Natural killer cell (primary cell): Measurements from ENCODE around the gene OR52B2. TPM values are rescaled to one million over a fixed set of nuclear protein-coding genes. Genes with fewer than 3 reads are reported as not detected.
"Not testable (repeated sequence)": the region's sequence is repeated elsewhere in the genome, so short reads cannot be mapped to it uniquely, and the experiment has no call there.

Experiments used
- ATAC-seq, 3 donors: fragments of 150-1000 bp in 2 of 3; fragments of 200-7000 bp in 1 of 3; cut with Tn5 transposase; 1 replicate in 1 of 3; 2 replicates in 2 of 3; pipeline ENCODE4 v1.10.0; 2021; ENCODE audit warnings: mild to moderate bottlenecking in 2 of 3, moderate library complexity in 2 of 3
- DNase-seq, 2 donors: peaks; one replicate each; pipeline versions ENCODE4 v3.0.0 to v3.0.0-alpha.2; 2013 to 2021; ENCODE audit warnings: mixed read lengths in 1 of 2
- H3K27ac ChIP-seq: one replicate; pipeline ENCODE4 v1.5.1; 2013; ENCODE audit warnings: mild to moderate bottlenecking, low read length
- H3K27me3 ChIP-seq: one replicate; pipeline ENCODE4 v1.6.1; 2013; ENCODE audit warnings: low read length; ENCODE audit not compliant: control insufficient read depth, insufficient read depth
- H3K36me3 ChIP-seq: one replicate; pipeline ENCODE4 v1.6.1; 2013; ENCODE audit warnings: low read length; ENCODE audit not compliant: control insufficient read depth, insufficient read depth
- H3K4me1 ChIP-seq: one replicate; pipeline ENCODE4 v1.6.1; 2013; ENCODE audit warnings: low read length; ENCODE audit not compliant: control insufficient read depth, insufficient read depth
- H3K4me3 ChIP-seq: one replicate; pipeline ENCODE4 v1.5.1; 2013; ENCODE audit warnings: low read length
- H3K9me3 ChIP-seq: one replicate; pipeline ENCODE4 v1.6.1; 2013; ENCODE audit warnings: low read length; ENCODE audit not compliant: control insufficient read depth, insufficient read depth
- H3K27ac Mint-ChIP-seq, 2 donors: one replicate each; pipeline ENCODE4 v1.8.0; 2022; ENCODE audit warnings: mild to moderate bottlenecking in 2 of 2, mixed read lengths in 2 of 2, moderate library complexity in 1 of 2
- H3K27me3 Mint-ChIP-seq, 2 donors: one replicate each; pipeline ENCODE4 v1.8.0; 2022; ENCODE audit warnings: low read depth in 2 of 2, mixed read lengths in 2 of 2
- H3K36me3 Mint-ChIP-seq: one replicate; pipeline ENCODE4 v1.8.0; 2022; ENCODE audit warnings: mixed read lengths
- H3K4me1 Mint-ChIP-seq, 2 donors: one replicate each; pipeline ENCODE4 v1.8.0; 2022; ENCODE audit warnings: mixed read lengths in 2 of 2
- H3K4me3 Mint-ChIP-seq: one replicate; pipeline ENCODE4 v1.8.0; 2022; ENCODE audit warnings: mild to moderate bottlenecking, moderate library complexity, mixed read lengths
- H3K9me3 Mint-ChIP-seq, 2 donors: one replicate each; pipeline ENCODE4 v1.8.0; 2022; ENCODE audit warnings: mixed read lengths in 2 of 2
- CTCF ChIP-seq: fragments of 200-600 bp; IDR thresholded peaks from one replicate; pipeline ENCODE4 v1.8.0; 2022; ENCODE audit warnings: antibody characterized with exemption
- WGBS: methylation state at CpG from one replicate; pipeline ENCODE4 v1.1.7; 2013; ENCODE audit warnings: missing lambda C conversion rate; ENCODE audit not compliant: insufficient coverage; 5-methylcytosine and 5-hydroxymethylcytosine counted together
- intact Hi-C: fragments of 100-400 bp; cut with micrococcal nuclease; formaldehyde crosslinking; loops from one replicate; pipeline ENCODE4 v1.14.2; 2022
- total RNA-seq, 4 donors: library from RNA; stranded (reverse); fragments of 120-200 nt in 1 of 4; gene quantifications; one replicate each; pipeline versions ENCODE4 v1.2.3 to v1.2.4, GENCODE V29; 2013 to 2022

The OR52B2 gene
- total RNA-seq, 3 donors from 2014 or later (not counting 1 experiment from before 2014, with no cell fraction given), result 0.35 TPM; not detected in 2

- Mint-ChIP-seq H3K27me3 (peaks cover 0 to 10% of the 10 kb centered on the region in 2 donors), H3K4me1 (no peaks in the 10 kb centered on the region), H3K27ac (no peak overlapping the region), H3K36me3 (no peaks in the 10 kb centered on the region), H3K9me3 (no peaks in the 10 kb centered on the region), H3K4me3 (no peak overlapping the region)
- DNase-seq (no peak), ATAC-seq (no peak)
- Histone ChIP-seq H3K4me3 (no peak overlapping the region), H3K4me1 (no peaks in the 10 kb centered on the region), H3K27me3 (peaks cover 2% of the 10 kb centered on the region), H3K9me3 (no peaks in the 10 kb centered on the region), H3K27ac (no peak overlapping the region), H3K36me3 (no peaks in the 10 kb centered on the region)
- WGBS, result 87% methylated on average over 7 of the region's 7 CpGs
- intact Hi-C loops, result no loop called here
- no peak for TF ChIP-seq CTCF
Measured at GRCh38 chr11:6156628-6157359, 13.3 kb downstream of the OR52B2 start.

GRCh38 chr11:6152126-6152525, 18.0 kb downstream of the OR52B2 start:
- no peak overlapping the region for H3K4me3 ChIP-seq
- Mint-ChIP-seq H3K4me1 (no peaks in the 10 kb centered on the region), H3K27ac (no peak overlapping the region), H3K36me3 (peaks cover 4% of the 10 kb centered on the region), H3K4me3 (no peak overlapping the region), H3K9me3 (no peaks in the 10 kb centered on the region), H3K27me3 (peaks cover 0 to 7% of the 10 kb centered on the region in 2 donors)
- intact Hi-C loops, result no loop called here
- no peak overlapping the region for H3K27ac ChIP-seq
- no peak for TF ChIP-seq CTCF
- peaks cover 2% of the 10 kb centered on the region for H3K27me3 ChIP-seq
- H3K36me3 ChIP-seq, result no peaks in the 10 kb centered on the region
- ATAC-seq, result no peak
- WGBS, result 97% methylated on average over 2 of the region's 2 CpGs
- no peaks in the 10 kb centered on the region for H3K4me1 ChIP-seq
- DNase-seq, result no peak
- H3K9me3 ChIP-seq, result no peaks in the 10 kb centered on the region

GRCh38 chr11:6151117-6151516, 19.0 kb downstream of the OR52B2 start:
- DNase-seq (no peak), ATAC-seq (no peak)
- Mint-ChIP-seq H3K27ac (no peak overlapping the region), H3K36me3 (peaks cover 4% of the 10 kb centered on the region), H3K4me1 (no peaks in the 10 kb centered on the region), H3K9me3 (no peaks in the 10 kb centered on the region), H3K27me3 (peaks cover 0 to 7% of the 10 kb centered on the region in 2 donors), H3K4me3 (no peak overlapping the region)
- no peaks in the 10 kb centered on the region for H3K9me3 ChIP-seq
- 20% methylated on average over 1 of the region's 1 CpG for WGBS
- H3K27me3 ChIP-seq, result peaks cover 2% of the 10 kb centered on the region
- TF ChIP-seq CTCF, result no peak
- intact Hi-C loops, result no loop called here
- no peak overlapping the region for H3K4me3 ChIP-seq
- H3K36me3 ChIP-seq, result no peaks in the 10 kb centered on the region
- H3K4me1 ChIP-seq, result no peaks in the 10 kb centered on the region
- no peak overlapping the region for H3K27ac ChIP-seq

GRCh38 chr11:6143737-6144136, 26.4 kb downstream of the OR52B2 start:
- H3K4me1 ChIP-seq, H3K36me3 Mint-ChIP-seq, H3K4me3 ChIP-seq, intact Hi-C loops, DNase-seq, H3K27me3 ChIP-seq, ATAC-seq, H3K9me3 ChIP-seq, H3K4me1 Mint-ChIP-seq, H3K36me3 ChIP-seq, H3K9me3 Mint-ChIP-seq, H3K4me3 Mint-ChIP-seq, H3K27ac ChIP-seq, H3K27ac Mint-ChIP-seq: not testable (repeated sequence)
- 83% methylated on average over 13 of the region's 21 CpGs for WGBS
- H3K27me3 Mint-ChIP-seq, result peaks cover 17 to 20% of the 10 kb centered on the region in 2 donors
